H9 (cell line): ENCODE measurements around the gene MBOAT2. TPM values are rescaled to one million over a fixed set of nuclear protein-coding genes. Genes with fewer than 3 reads are reported as not detected.

Source experiments
- DNase-seq: peaks from one replicate; pipeline ENCODE4 v3.0.0-alpha.2; 2017
- H2AFZ ChIP-seq: one replicate; pipeline ENCODE4 v1.6.1; 2013; ENCODE audit warnings: mild to moderate bottlenecking, low read length, control low read depth, moderate library complexity
- H2AK5ac ChIP-seq: 2 replicates; pipeline ENCODE4 v1.6.1; 2013; ENCODE audit warnings: low read length, control low read depth, mixed read lengths; ENCODE audit not compliant: insufficient read length
- H2BK120ac ChIP-seq: one replicate; pipeline ENCODE4 v1.6.1; 2013; ENCODE audit warnings: low read depth, mild to moderate bottlenecking, low read length, control low read depth, inconsistent platforms; ENCODE audit not compliant: poor library complexity, severe bottlenecking
- H2BK12ac ChIP-seq: 2 replicates; pipeline ENCODE4 v1.6.1; 2013; ENCODE audit warnings: low read length, control low read depth, mixed read lengths, low read depth; ENCODE audit not compliant: insufficient read length
- H2BK15ac ChIP-seq: 2 replicates; pipeline ENCODE4 v1.6.1; 2013; ENCODE audit warnings: low read depth, low read length, control low read depth
- H2BK20ac ChIP-seq: one replicate; pipeline ENCODE4 v1.6.1; 2013; ENCODE audit warnings: low read depth, mild to moderate bottlenecking, low read length, control low read depth, inconsistent platforms; ENCODE audit not compliant: poor library complexity, severe bottlenecking
- H2BK5ac ChIP-seq: 2 replicates; pipeline ENCODE4 v1.6.1; 2013; ENCODE audit warnings: low read length, control low read depth, mixed read lengths; ENCODE audit not compliant: insufficient read length
- H3K14ac ChIP-seq: 2 replicates; pipeline ENCODE4 v1.6.1; 2013; ENCODE audit warnings: low read length, control low read depth; ENCODE audit not compliant: insufficient read depth
- H3K18ac ChIP-seq: 2 replicates; pipeline ENCODE4 v1.6.1; 2013; ENCODE audit warnings: low read depth, mild to moderate bottlenecking, mixed read lengths, low read length, control low read depth; ENCODE audit not compliant: insufficient read length
- H3K23ac ChIP-seq: 2 replicates; pipeline ENCODE4 v1.6.1; 2013; ENCODE audit warnings: low read length, control low read depth, mixed read lengths, low read depth; ENCODE audit not compliant: insufficient read length
- H3K23me2 ChIP-seq: 2 replicates; pipeline ENCODE4 v1.6.1; 2013; ENCODE audit warnings: low read depth, mild to moderate bottlenecking, mixed read lengths, low read length, control low read depth; ENCODE audit not compliant: insufficient read length, poor library complexity, severe bottlenecking
- H3K27ac ChIP-seq: 2 replicates; pipeline ENCODE4 v1.5.1; 2013; ENCODE audit warnings: low read length, control low read depth, mixed read lengths, low read depth; ENCODE audit not compliant: insufficient read length
- H3K27me3 ChIP-seq: 2 replicates; pipeline ENCODE4 v1.6.1; 2013; ENCODE audit warnings: low read length, control low read depth, inconsistent platforms; ENCODE audit not compliant: insufficient read depth
- H3K4ac ChIP-seq: 2 replicates; pipeline ENCODE4 v1.6.1; 2013; ENCODE audit warnings: low read depth, mild to moderate bottlenecking, control low read depth, inconsistent platforms, low read length, moderate library complexity
- H3K4me1 ChIP-seq: 2 replicates; pipeline ENCODE4 v1.6.1; 2013; ENCODE audit warnings: low read length, control low read depth, inconsistent platforms; ENCODE audit not compliant: insufficient read depth
- H3K4me2 ChIP-seq: 2 replicates; pipeline ENCODE4 v1.6.1; 2013; ENCODE audit warnings: low read length, control low read depth, mixed read lengths; ENCODE audit not compliant: insufficient read length, insufficient read depth
- H3K56ac ChIP-seq: 2 replicates; pipeline ENCODE4 v1.6.1; 2013; ENCODE audit warnings: low read depth, mild to moderate bottlenecking, mixed read lengths, low read length, control low read depth; ENCODE audit not compliant: insufficient read length
- H3K79me1 ChIP-seq: 2 replicates; pipeline ENCODE4 v1.6.1; 2013; ENCODE audit warnings: low read depth, mild to moderate bottlenecking, moderate library complexity, low read length, control low read depth, inconsistent platforms; ENCODE audit not compliant: insufficient read depth, poor library complexity, severe bottlenecking
- H3K79me2 ChIP-seq: 2 replicates; pipeline ENCODE4 v1.6.1; 2013; ENCODE audit warnings: low read length, control low read depth, inconsistent platforms; ENCODE audit not compliant: insufficient read depth
- H3K9ac ChIP-seq: 2 replicates; pipeline ENCODE4 v1.6.1; 2013; ENCODE audit warnings: low read length, control low read depth, mixed read lengths; ENCODE audit not compliant: insufficient read length; ENCODE audit errors: extremely low read depth
- H3K9me3 ChIP-seq: one replicate; pipeline ENCODE4 v1.6.1; 2013; ENCODE audit warnings: low read depth, low read length, inconsistent platforms; ENCODE audit not compliant: control insufficient read depth
- H3T11ph ChIP-seq: one replicate; pipeline ENCODE4 v1.6.1; 2013; ENCODE audit warnings: mild to moderate bottlenecking, low read length, control low read depth, inconsistent platforms
- H4K20me1 ChIP-seq: one replicate; pipeline ENCODE4 v1.6.1; 2013; ENCODE audit not compliant: control insufficient read depth, insufficient read length, insufficient read depth
- H4K5ac ChIP-seq: 2 replicates; pipeline ENCODE4 v1.6.1; 2013; ENCODE audit warnings: low read depth, mild to moderate bottlenecking, mixed read lengths, low read length, control low read depth; ENCODE audit not compliant: insufficient read length
- H4K8ac ChIP-seq: replicated peaks from 2 replicates; pipeline ENCODE4 v1.6.1; 2013; ENCODE audit warnings: low read length, control low read depth, mixed read lengths, low read depth; ENCODE audit not compliant: insufficient read length
- H4K91ac ChIP-seq: 2 replicates; pipeline ENCODE4 v1.6.1; 2013; ENCODE audit warnings: low read depth, mild to moderate bottlenecking, moderate library complexity, mixed read lengths, low read length, control low read depth; ENCODE audit not compliant: insufficient read length
- H3K27ac Mint-ChIP-seq, 3 experiments: 2 replicates in 2 of 3; 3 replicates in 1 of 3; pipeline ENCODE4 v1.8.0; 2020 to 2021; ENCODE audit warnings: mixed read lengths in 3 of 3, mild to moderate bottlenecking in 1 of 3, moderate library complexity in 1 of 3
- H3K27me3 Mint-ChIP-seq: 2 replicates; pipeline ENCODE4 v1.8.0; 2021; ENCODE audit warnings: low read depth, mild to moderate bottlenecking, moderate library complexity, mixed read lengths
- H3K36me3 Mint-ChIP-seq, 3 experiments: 2 replicates in 2 of 3; 3 replicates in 1 of 3; pipeline ENCODE4 v1.8.0; 2020 to 2021; ENCODE audit warnings: low read depth in 3 of 3, mixed read lengths in 3 of 3; ENCODE audit not compliant: insufficient read depth in 1 of 3
- H3K4me1 Mint-ChIP-seq, 2 experiments: 2 replicates each; pipeline ENCODE4 v1.8.0; 2020; ENCODE audit warnings: mixed read lengths in 2 of 2
- H3K4me3 Mint-ChIP-seq, 2 experiments: 2 replicates in 1 of 2; 3 replicates in 1 of 2; pipeline ENCODE4 v1.8.0; 2020 to 2021; ENCODE audit warnings: mild to moderate bottlenecking in 2 of 2, mixed read lengths in 2 of 2, moderate library complexity in 1 of 2
- H3K9me3 Mint-ChIP-seq, 2 experiments: 2 replicates in 1 of 2; 3 replicates in 1 of 2; pipeline ENCODE4 v1.8.0; 2020; ENCODE audit warnings: mild to moderate bottlenecking in 2 of 2, mixed read lengths in 2 of 2, moderate library complexity in 1 of 2
- CTCF ChIP-seq: fragments of 200-600 bp; sonication (generic); conservative IDR thresholded peaks from 3 replicates; pipeline ENCODE4 v1.8.0; 2021; ENCODE audit warnings: antibody characterized with exemption, mild to moderate bottlenecking
- WGBS: extraction: QIAGEN DNeasy Blood & Tissue Kit; methylation state at CpG from one replicate; pipeline ENCODE4 v1.1.7; 2013; ENCODE audit warnings: missing lambda C conversion rate, low lambda C conversion rate, mixed read lengths; ENCODE audit not compliant: insufficient read length; ENCODE audit errors: extremely low coverage; 5-methylcytosine and 5-hydroxymethylcytosine counted together
- total RNA-seq: library from RNA; stranded (reverse); gene quantifications from 2 replicates; pipeline ENCODE4 v1.2.1, GENCODE V29; 2021

MBOAT2 gene
- total RNA-seq, 1 experiment from 2014 or later, result 20.2 TPM

GRCh38 chr2:8993902-8994278, 9.6 kb downstream of the MBOAT2 start:
- Histone ChIP-seq H3K79me2 (peaks cover 2% of the 10 kb centered on the region; the same call in 1 of the 2 replicates), H4K91ac (no peak overlapping the region), H2BK5ac (no peak overlapping the region), H2BK12ac (no peak overlapping the region), H3K4me2 (no peak overlapping the region), H3K27ac (no peak overlapping the region), H3K56ac (no peak overlapping the region), H3T11ph (no peak overlapping the region), H3K4me1 (no peaks in the 10 kb centered on the region; the same call in 1 of the 2 replicates), H2AK5ac (no peak overlapping the region), H3K18ac (no peak overlapping the region), H3K23me2 (no peaks in the 10 kb centered on the region), H3K9me3 (no peaks in the 10 kb centered on the region), H3K23ac (no peak overlapping the region), H4K8ac (no peak overlapping the region), H3K4ac (no peak overlapping the region), H3K27me3 (no peaks in the 10 kb centered on the region), H4K20me1 (no peaks in the 10 kb centered on the region), H3K79me1 (no peaks in the 10 kb centered on the region), H4K5ac (no peak overlapping the region), H2AFZ (no peak overlapping the region), H2BK120ac (no peak overlapping the region), H2BK20ac (no peak overlapping the region), H3K14ac (no peak overlapping the region), H3K9ac (no peak overlapping the region), H2BK15ac (no peak overlapping the region)
- Mint-ChIP-seq H3K27ac (0 out of 7 replicates have a peak overlapping the region, but pooled peaks of 2 of the 3 experiments have one; percentile 19 to 48), H3K36me3 (no peaks in the 10 kb centered on the region), H3K27me3 (no peaks in the 10 kb centered on the region), H3K9me3 (no peaks in the 10 kb centered on the region), H3K4me3 (no peak overlapping the region), H3K4me1 (peaks cover 33 to 37% of the 10 kb centered on the region in 2 experiments)
- DNase-seq, result no peak
- no peak for TF ChIP-seq CTCF
- WGBS, result no CpG with 5 or more reads among the region's 7 CpGs
